Measurements from ENCODE around the gene MYL7.

Gene MYL7

GRCh38 chr7:44145479-44145968 is 4.4 kb upstream of the MYL7 start:
- no peaks in the 10 kb centered on the region for H3K36me3 ChIP-seq (ENCODE audit: control insufficient read depth, insufficient read depth, low read length)
- peaks cover 27% of the 10 kb centered on the region for H3K27me3 ChIP-seq (ENCODE audit: control insufficient read depth, insufficient read depth, low read length)
- peaks cover 14% of the 10 kb centered on the region for H3K4me1 ChIP-seq (ENCODE audit: control insufficient read depth, insufficient read depth, low read length)
- no peak overlapping the region for H3K9ac ChIP-seq (ENCODE audit: low read length)
- H3K9me3 ChIP-seq (ENCODE audit: control insufficient read depth, low read length): no peaks in the 10 kb centered on the region
- H3K4me3 ChIP-seq (ENCODE audit: low read length): no peak overlapping the region

GRCh38 chr7:44144968-44145478 is 3.9 kb upstream of the MYL7 start:
- no peak overlapping the region for H3K4me3 ChIP-seq (ENCODE audit: low read length)
- peaks cover 14% of the 10 kb centered on the region for H3K4me1 ChIP-seq (ENCODE audit: control insufficient read depth, insufficient read depth, low read length)
- H3K36me3 ChIP-seq (ENCODE audit: control insufficient read depth, insufficient read depth, low read length): no peaks in the 10 kb centered on the region
- peaks cover 27% of the 10 kb centered on the region for H3K27me3 ChIP-seq (ENCODE audit: control insufficient read depth, insufficient read depth, low read length)
- H3K9ac ChIP-seq (ENCODE audit: low read length): no peak overlapping the region
- H3K9me3 ChIP-seq (ENCODE audit: control insufficient read depth, low read length): no peaks in the 10 kb centered on the region

- no peaks in the 10 kb centered on the region for H3K9me3 ChIP-seq (ENCODE audit: control insufficient read depth, low read length)
- H3K36me3 ChIP-seq (ENCODE audit: control insufficient read depth, insufficient read depth, low read length): no peaks in the 10 kb centered on the region
- H3K4me3 ChIP-seq (ENCODE audit: low read length): no peak overlapping the region
- peaks cover 14% of the 10 kb centered on the region for H3K4me1 ChIP-seq (ENCODE audit: control insufficient read depth, insufficient read depth, low read length)
- H3K27me3 ChIP-seq (ENCODE audit: control insufficient read depth, insufficient read depth, low read length): peaks cover 27% of the 10 kb centered on the region
- H3K9ac ChIP-seq (ENCODE audit: low read length): no peak overlapping the region
Observed at GRCh38 chr7:44144426-44144967, 3.4 kb upstream of the MYL7 start.

- Histone ChIP-seq H3K9me3 (ENCODE audit: control insufficient read depth, low read length) (no peaks in the 10 kb centered on the region), H3K36me3 (ENCODE audit: control insufficient read depth, insufficient read depth, low read length) (no peaks in the 10 kb centered on the region), H3K4me1 (ENCODE audit: control insufficient read depth, insufficient read depth, low read length) (peaks cover 14% of the 10 kb centered on the region), H3K9ac (ENCODE audit: low read length) (no peak overlapping the region), H3K27me3 (ENCODE audit: control insufficient read depth, insufficient read depth, low read length) (peaks cover 27% of the 10 kb centered on the region), H3K4me3 (ENCODE audit: low read length) (no peak overlapping the region)
Observed at GRCh38 chr7:44143646-44144250, 2.6 kb upstream of the MYL7 start.

GRCh38 chr7:44142028-44142427 is 896 bp upstream of the MYL7 start:
- Histone ChIP-seq H3K4me1 (ENCODE audit: control insufficient read depth, insufficient read depth, low read length) (peaks cover 9% of the 10 kb centered on the region), H3K9me3 (ENCODE audit: control insufficient read depth, low read length) (no peaks in the 10 kb centered on the region), H3K36me3 (ENCODE audit: control insufficient read depth, insufficient read depth, low read length) (no peaks in the 10 kb centered on the region), H3K9ac (ENCODE audit: low read length) (no peak overlapping the region), H3K4me3 (ENCODE audit: low read length) (no peak overlapping the region), H3K27me3 (ENCODE audit: control insufficient read depth, insufficient read depth, low read length) (peaks cover 20% of the 10 kb centered on the region)

GRCh38 chr7:44140341-44140740 is 791 bp downstream of the MYL7 start:
- Histone ChIP-seq H3K9ac (ENCODE audit: low read length) (no peak overlapping the region), H3K9me3 (ENCODE audit: control insufficient read depth, low read length) (no peaks in the 10 kb centered on the region), H3K36me3 (ENCODE audit: control insufficient read depth, insufficient read depth, low read length) (no peaks in the 10 kb centered on the region), H3K4me3 (ENCODE audit: low read length) (no peak overlapping the region), H3K4me1 (ENCODE audit: control insufficient read depth, insufficient read depth, low read length) (no peaks in the 10 kb centered on the region), H3K27me3 (ENCODE audit: control insufficient read depth, insufficient read depth, low read length) (peaks cover 11% of the 10 kb centered on the region)

- H3K9ac ChIP-seq (ENCODE audit: low read length): no peak overlapping the region
- H3K4me3 ChIP-seq (ENCODE audit: low read length): no peak overlapping the region
- H3K4me1 ChIP-seq (ENCODE audit: control insufficient read depth, insufficient read depth, low read length): no peaks in the 10 kb centered on the region
- no peaks in the 10 kb centered on the region for H3K9me3 ChIP-seq (ENCODE audit: control insufficient read depth, low read length)
- H3K36me3 ChIP-seq (ENCODE audit: control insufficient read depth, insufficient read depth, low read length): no peaks in the 10 kb centered on the region
- peaks cover 2% of the 10 kb centered on the region for H3K27me3 ChIP-seq (ENCODE audit: control insufficient read depth, insufficient read depth, low read length)
Observed at GRCh38 chr7:44139311-44140010, 1.7 kb downstream of the MYL7 start.

GRCh38 chr7:44138698-44139097 is 2.4 kb downstream of the MYL7 start:
- Histone ChIP-seq H3K4me3 (ENCODE audit: low read length) (no peak overlapping the region), H3K9me3 (ENCODE audit: control insufficient read depth, low read length) (no peaks in the 10 kb centered on the region), H3K9ac (ENCODE audit: low read length) (no peak overlapping the region), H3K4me1 (ENCODE audit: control insufficient read depth, insufficient read depth, low read length) (no peaks in the 10 kb centered on the region), H3K27me3 (ENCODE audit: control insufficient read depth, insufficient read depth, low read length) (no peaks in the 10 kb centered on the region), H3K36me3 (ENCODE audit: control insufficient read depth, insufficient read depth, low read length) (no peaks in the 10 kb centered on the region)

- H3K4me3 ChIP-seq (ENCODE audit: low read length): no peak overlapping the region
- no peaks in the 10 kb centered on the region for H3K9me3 ChIP-seq (ENCODE audit: control insufficient read depth, low read length)
- H3K4me1 ChIP-seq (ENCODE audit: control insufficient read depth, insufficient read depth, low read length): no peaks in the 10 kb centered on the region
- H3K27me3 ChIP-seq (ENCODE audit: control insufficient read depth, insufficient read depth, low read length): no peaks in the 10 kb centered on the region
- no peak overlapping the region for H3K9ac ChIP-seq (ENCODE audit: low read length)
- H3K36me3 ChIP-seq (ENCODE audit: control insufficient read depth, insufficient read depth, low read length): no peaks in the 10 kb centered on the region
Observed at GRCh38 chr7:44136731-44137130, 4.4 kb downstream of the MYL7 start.

GRCh38 chr7:44134943-44135628 is 6.0 kb downstream of the MYL7 start:
- no peak overlapping the region for H3K4me3 ChIP-seq (ENCODE audit: low read length)
- H3K9ac ChIP-seq (ENCODE audit: low read length): no peak overlapping the region
- no peaks in the 10 kb centered on the region for H3K27me3 ChIP-seq (ENCODE audit: control insufficient read depth, insufficient read depth, low read length)

GRCh38 chr7:44133295-44133694 is 7.8 kb downstream of the MYL7 start:
- no peaks in the 10 kb centered on the region for H3K9me3 ChIP-seq (ENCODE audit: control insufficient read depth, low read length)
- H3K36me3 ChIP-seq (ENCODE audit: control insufficient read depth, insufficient read depth, low read length): no peaks in the 10 kb centered on the region
- H3K4me1 ChIP-seq (ENCODE audit: control insufficient read depth, insufficient read depth, low read length): no peaks in the 10 kb centered on the region
- no peaks in the 10 kb centered on the region for H3K27me3 ChIP-seq (ENCODE audit: control insufficient read depth, insufficient read depth, low read length)
- no peak overlapping the region for H3K9ac ChIP-seq (ENCODE audit: low read length)
- H3K4me3 ChIP-seq (ENCODE audit: low read length): no peak overlapping the region

More at GRCh38 chr7:44134943-44135628, 6.0 kb downstream of the MYL7 start:
- Histone ChIP-seq H3K4me1 (ENCODE audit: control insufficient read depth, insufficient read depth, low read length) (no peaks in the 10 kb centered on the region), H3K36me3 (ENCODE audit: control insufficient read depth, insufficient read depth, low read length) (no peaks in the 10 kb centered on the region), H3K9me3 (ENCODE audit: control insufficient read depth, low read length) (no peaks in the 10 kb centered on the region)

- Histone ChIP-seq H3K9ac (ENCODE audit: low read length) (no peak overlapping the region), H3K9me3 (ENCODE audit: control insufficient read depth, low read length) (no peaks in the 10 kb centered on the region), H3K4me1 (ENCODE audit: control insufficient read depth, insufficient read depth, low read length) (no peaks in the 10 kb centered on the region), H3K27me3 (ENCODE audit: control insufficient read depth, insufficient read depth, low read length) (no peaks in the 10 kb centered on the region), H3K4me3 (ENCODE audit: low read length) (no peak overlapping the region), H3K36me3 (ENCODE audit: control insufficient read depth, insufficient read depth, low read length) (no peaks in the 10 kb centered on the region)
Observed at GRCh38 chr7:44132039-44132438, 9.1 kb downstream of the MYL7 start.

All from mucosa of stomach (tissue), 1 donor.